Measurements from ENCODE around the gene KLHDC7B. TPM values are rescaled to one million over a fixed set of nuclear protein-coding genes. Genes with fewer than 3 reads are reported as not detected.
A peak's percentile ranks its signal among the peaks of the same experiment; 100 is the strongest.

KLHDC7B gene
- total RNA-seq, 2 experiments from 2014 or later, result 6.9 to 7.7 TPM

- Mint-ChIP-seq H3K36me3 (peaks cover 17% of the 10 kb centered on the region), H3K9me3 (no peaks in the 10 kb centered on the region), H3K27me3 (no peaks in the 10 kb centered on the region), H3K27ac (no peak overlapping the region), H3K4me1 (ENCODE audit: low read depth) (peaks cover 10% of the 10 kb centered on the region), H3K4me3 (no peak overlapping the region)
- CTCF ChIA-PET, result interaction anchor here (1.4 kb wide), 1 partner anchor 46 kb away, joined by 7 read pairs; no protein-coding TSS in a partner anchor
- POLR2A ChIA-PET, result no interaction called here
- intact Hi-C loops (cut with micrococcal nuclease), result no loop called here
- no peak for DNase-seq
Observed at GRCh38 chr22:50575426-50575941, 29.8 kb downstream of the KLHDC7B start.

GRCh38 chr22:50576070-50576469 lies 30.4 kb downstream of the KLHDC7B start:
- Mint-ChIP-seq H3K27me3 (no peaks in the 10 kb centered on the region), H3K36me3 (peaks cover 14% of the 10 kb centered on the region), H3K4me1 (ENCODE audit: low read depth) (peaks cover 13% of the 10 kb centered on the region), H3K9me3 (no peaks in the 10 kb centered on the region), H3K27ac (no peak overlapping the region), H3K4me3 (no peak overlapping the region)
- POLR2A ChIA-PET, result interaction anchor here (0.5 kb wide), 1 partner anchor 227 kb away, joined by 4 read pairs; no protein-coding TSS in a partner anchor
- CTCF ChIA-PET, result interaction anchor here (1.4 kb wide), 2 partner anchors 11 to 45 kb away, joined by 3 to 7 read pairs; no protein-coding TSS in a partner anchor
- peak; percentile 21 for DNase-seq
- intact Hi-C loops (cut with micrococcal nuclease), result loop anchor here (1.0 kb wide), 1 partner anchor 115 kb away; no protein-coding TSS in a partner anchor

GRCh38 chr22:50576806-50577696 lies 31.4 kb downstream of the KLHDC7B start:
- peaks cover 20% of the 10 kb centered on the region for H3K4me1 Mint-ChIP-seq (ENCODE audit: low read depth)
- ChIA-PET CTCF (interaction anchor here (0.9 to 1.4 kb wide), 3 partner anchors 12 to 52 kb away, joined by 3 to 4 read pairs (median 3); partner anchors contain the start of genes SCO2 and SYCE3), POLR2A (interaction anchor here (1.5 kb wide), 1 partner anchor 14 kb away, joined by 3 read pairs; the partner anchor contains the start of gene SYCE3)
- H3K27ac Mint-ChIP-seq, result no peak overlapping the region
- H3K27me3 Mint-ChIP-seq, result no peaks in the 10 kb centered on the region
- peaks cover 10% of the 10 kb centered on the region for H3K36me3 Mint-ChIP-seq
- H3K4me3 Mint-ChIP-seq, result no peak overlapping the region
- no peaks in the 10 kb centered on the region for H3K9me3 Mint-ChIP-seq
- intact Hi-C loops (cut with micrococcal nuclease), result loop anchor here (1.0 kb wide), 1 partner anchor 114 kb away; no protein-coding TSS in a partner anchor
- peak; percentile 20 for DNase-seq

- Mint-ChIP-seq H3K27me3 (no peaks in the 10 kb centered on the region), H3K4me3 (no peak overlapping the region), H3K36me3 (peaks cover 7% of the 10 kb centered on the region), H3K9me3 (no peaks in the 10 kb centered on the region), H3K27ac (no peak overlapping the region), H3K4me1 (ENCODE audit: low read depth) (peaks cover 20% of the 10 kb centered on the region)
- POLR2A ChIA-PET, result interaction anchor here (1.5 kb wide), 1 partner anchor 15 kb away, joined by 3 read pairs; the partner anchor contains the start of gene SYCE3
- CTCF ChIA-PET, result interaction anchor here (1.2 to 1.6 kb wide), 2 partner anchors 15 to 52 kb away, joined by 3 to 7 read pairs; partner anchors contain the start of genes SCO2 and SYCE3
- intact Hi-C loops (cut with micrococcal nuclease), result no loop called here
- DNase-seq, result no peak
Observed at GRCh38 chr22:50577697-50577986, 31.9 kb downstream of the KLHDC7B start.

GRCh38 chr22:50577987-50578775 lies 32.5 kb downstream of the KLHDC7B start, which contains the start of gene CPT1B:
Gene CPT1B (minus strand): TSS chr22:50578427. CDS start chr22:50577915, 512 bp downstream.
- Mint-ChIP-seq H3K4me1 (ENCODE audit: low read depth) (peaks cover 20% of the 10 kb centered on the region), H3K9me3 (no peaks in the 10 kb centered on the region), H3K27me3 (no peaks in the 10 kb centered on the region), H3K4me3 (no peak within 1 kb of the TSS), H3K27ac (no peak within 1 kb of the TSS), H3K36me3 (peaks cover 6% of the 10 kb centered on the region)
- DNase-seq, result no peak
- ChIA-PET POLR2A (interaction anchor here (1.5 kb wide), 1 partner anchor 15 kb away, joined by 3 read pairs; the partner anchor contains the start of gene SYCE3), CTCF (interaction anchor here (1.2 to 1.6 kb wide), 2 partner anchors 15 to 53 kb away, joined by 3 to 7 read pairs; partner anchors contain the start of genes SCO2 and SYCE3)
- intact Hi-C loops (cut with micrococcal nuclease), result no loop called here

- POLR2A ChIA-PET, result no interaction called here
- Mint-ChIP-seq H3K36me3 (peaks cover 6% of the 10 kb centered on the region), H3K27ac (no peak overlapping the region), H3K4me3 (no peak overlapping the region), H3K27me3 (no peaks in the 10 kb centered on the region), H3K4me1 (ENCODE audit: low read depth) (peaks cover 26% of the 10 kb centered on the region), H3K9me3 (no peaks in the 10 kb centered on the region)
- DNase-seq, result no peak
- intact Hi-C loops (cut with micrococcal nuclease), result no loop called here
- CTCF ChIA-PET, result interaction anchor here (1.6 kb wide), 1 partner anchor 16 kb away, joined by 7 read pairs; the partner anchor contains the start of gene SYCE3
Observed at GRCh38 chr22:50578776-50579310, 33.1 kb downstream of the KLHDC7B start.

- no peak for DNase-seq
- peaks cover 27% of the 10 kb centered on the region for H3K4me1 Mint-ChIP-seq (ENCODE audit: low read depth)
- H3K27me3 Mint-ChIP-seq, result no peaks in the 10 kb centered on the region
- H3K36me3 Mint-ChIP-seq, result peaks cover 6% of the 10 kb centered on the region
- H3K27ac Mint-ChIP-seq, result no peak overlapping the region
- intact Hi-C loops (cut with micrococcal nuclease), result no loop called here
- CTCF ChIA-PET, result no interaction called here
- no peaks in the 10 kb centered on the region for H3K9me3 Mint-ChIP-seq
- POLR2A ChIA-PET, result no interaction called here
- H3K4me3 Mint-ChIP-seq, result no peak overlapping the region
Observed at GRCh38 chr22:50579752-50580151, 34.1 kb downstream of the KLHDC7B start.

GRCh38 chr22:50581031-50581949 lies 35.6 kb downstream of the KLHDC7B start:
- H3K4me3 Mint-ChIP-seq, result peak overlapping the region; percentile 94
- POLR2A ChIA-PET, result interaction anchor here (0.6 to 2.4 kb wide), 6 partner anchors 15 to 55 kb away, joined by 3 to 11 read pairs (median 5); partner anchors contain the start of genes SCO2, SYCE3 and TYMP
- H3K27me3 Mint-ChIP-seq, result no peaks in the 10 kb centered on the region
- peak overlapping the region; percentile 62 for H3K27ac Mint-ChIP-seq
- peaks cover 27% of the 10 kb centered on the region for H3K4me1 Mint-ChIP-seq (ENCODE audit: low read depth)
- intact Hi-C loops (cut with micrococcal nuclease), result no loop called here
- no peak for DNase-seq
- CTCF ChIA-PET, result interaction anchor here (0.7 to 2.8 kb wide), 7 partner anchors 18 to 83 kb away, joined by 3 to 17 read pairs (median 5); partner anchors contain the start of genes KLHDC7B, SCO2 and SYCE3
- no peaks in the 10 kb centered on the region for H3K9me3 Mint-ChIP-seq
- H3K36me3 Mint-ChIP-seq, result peaks cover 6% of the 10 kb centered on the region

- POLR2A ChIA-PET, result interaction anchor here (0.6 to 2.4 kb wide), 9 partner anchors 16 to 73 kb away, joined by 3 to 13 read pairs (median 6); partner anchors contain the start of genes MAPK8IP2, SCO2, SYCE3 and TYMP
- H3K4me3 Mint-ChIP-seq, result peak overlapping the region; percentile 94
- peaks cover 6% of the 10 kb centered on the region for H3K36me3 Mint-ChIP-seq
- H3K27me3 Mint-ChIP-seq, result no peaks in the 10 kb centered on the region
- CTCF ChIA-PET, result interaction anchor here (0.7 to 2.8 kb wide), 9 partner anchors 19 to 110 kb away, joined by 3 to 17 read pairs (median 4); partner anchors contain the start of genes KLHDC7B, SCO2 and SYCE3
- intact Hi-C loops (cut with micrococcal nuclease), result loop anchor here (1.0 to 2.0 kb wide), 5 partner anchors 19 to 74 kb away; partner anchors contain the start of genes NCAPH2 and TYMP
- DNase-seq, result peak; percentile 62
- H3K4me1 Mint-ChIP-seq (ENCODE audit: low read depth), result peaks cover 27% of the 10 kb centered on the region
- H3K9me3 Mint-ChIP-seq, result no peaks in the 10 kb centered on the region
- peak overlapping the region; percentile 87 for H3K27ac Mint-ChIP-seq
Observed at GRCh38 chr22:50581950-50582492, 36.3 kb downstream of the KLHDC7B start.

Data from activated CD4-positive, alpha-beta memory T cell treated with anti-CD3 and anti-CD28 coated beads for 36 hours (primary cell).